Measurements from ENCODE around the gene CCDC149. TPM values are rescaled to one million over a fixed set of nuclear protein-coding genes. Genes with fewer than 3 reads are reported as not detected.

CCDC149 gene
- total and polyA plus RNA-seq, 2 of the 8 experiments (the other 6 are each of a cell fraction or from before 2014, with no cell fraction given), result 2.2 to 5.6 TPM

DNA sequence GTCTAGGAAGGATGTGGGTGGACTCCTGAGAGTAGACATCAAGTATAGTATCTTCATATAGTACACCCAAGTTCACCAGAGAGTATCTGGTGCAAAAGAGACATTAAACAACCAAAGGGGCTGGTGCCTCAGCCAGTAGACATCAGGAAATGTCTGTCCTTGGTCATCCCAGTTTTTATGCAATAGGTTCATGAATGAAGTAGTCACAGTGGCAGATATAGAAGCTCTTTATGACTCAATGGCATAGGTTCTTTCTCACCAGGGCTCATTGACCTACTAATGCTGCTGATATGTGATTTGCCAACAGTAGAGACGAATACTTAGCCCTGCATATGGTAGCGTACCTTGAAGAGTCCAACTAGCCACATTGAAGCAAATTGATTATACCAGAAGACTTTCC, 45.0 kb upstream of the CCDC149 start (continued):
- TF ChIP-seq FOSL1 (IDR thresholded peaks at IDR 0.05; ENCODE audit: insufficient read depth, low read depth, low read length) (no peak), BRCA1 (IDR thresholded peaks at IDR 0.05; ENCODE audit: low read depth, low read length) (no peak)
